Measurements from ENCODE around the gene TOP2B. TPM values are rescaled to one million over a fixed set of nuclear protein-coding genes. Genes with fewer than 3 reads are reported as not detected.

Gene TOP2B
- total RNA-seq, 2 experiments from 2014 or later = 114 TPM

DNA sequence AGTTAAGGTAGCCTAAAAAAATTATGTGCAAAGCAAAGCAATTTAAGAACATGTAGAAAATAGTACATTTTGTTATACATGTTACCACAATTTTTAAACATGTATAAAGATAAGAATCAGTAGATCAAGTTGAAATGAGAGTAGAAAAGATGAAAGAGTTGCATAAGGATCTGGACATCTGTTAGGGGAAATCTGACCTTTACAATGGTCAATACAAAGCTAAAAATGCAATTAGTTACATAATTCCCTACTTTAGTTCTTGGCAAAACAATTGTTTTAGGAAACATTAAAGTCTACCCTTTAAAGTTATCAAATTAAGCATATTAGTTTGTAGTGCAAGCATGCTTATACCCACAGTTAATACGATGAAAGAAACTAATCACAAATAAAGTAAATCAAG is 32.7 kb downstream of the TOP2B start:
- Mint-ChIP-seq H3K27ac (no peak overlapping the region), H3K9me3 (no peaks in the 10 kb centered on the region), H3K4me3 (no peak overlapping the region), H3K27me3 (no peaks in the 10 kb centered on the region), H3K4me1 (peaks cover 3% of the 10 kb centered on the region), H3K36me3 (ENCODE audit: low read depth) (peaks cover 54% of the 10 kb centered on the region)
- ChIA-PET CTCF (interaction anchor here (1.2 kb wide), 1 partner anchor 15 kb away, joined by 4 read pairs; no protein-coding TSS in a partner anchor), POLR2A (interaction anchor here (1.4 kb wide), 1 partner anchor 29 kb away, joined by 3 read pairs; no protein-coding TSS in a partner anchor)
- DNase-seq = no peak

DNA sequence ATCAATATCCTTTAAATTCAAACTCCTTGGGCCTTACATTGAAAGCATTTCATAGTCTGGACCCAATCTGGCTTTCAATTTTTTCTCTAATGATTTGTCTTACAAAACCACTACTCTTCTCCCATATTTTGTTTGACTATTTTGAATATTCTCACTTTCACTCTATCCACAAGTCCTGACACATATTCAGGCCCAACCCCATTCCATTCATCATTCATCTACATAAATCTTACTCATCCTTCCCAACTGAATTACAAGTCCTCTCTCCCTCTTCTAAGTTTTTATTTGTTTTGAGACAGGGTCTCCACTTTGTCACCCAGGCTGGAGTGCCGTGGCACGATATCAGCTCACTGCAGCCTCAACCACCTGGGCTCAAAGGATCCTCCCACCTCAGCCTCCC is 43.6 kb downstream of the TOP2B start:
- no peak overlapping the region for H3K27ac Mint-ChIP-seq
- peaks cover 62% of the 10 kb centered on the region for H3K36me3 Mint-ChIP-seq (ENCODE audit: low read depth)

DNA sequence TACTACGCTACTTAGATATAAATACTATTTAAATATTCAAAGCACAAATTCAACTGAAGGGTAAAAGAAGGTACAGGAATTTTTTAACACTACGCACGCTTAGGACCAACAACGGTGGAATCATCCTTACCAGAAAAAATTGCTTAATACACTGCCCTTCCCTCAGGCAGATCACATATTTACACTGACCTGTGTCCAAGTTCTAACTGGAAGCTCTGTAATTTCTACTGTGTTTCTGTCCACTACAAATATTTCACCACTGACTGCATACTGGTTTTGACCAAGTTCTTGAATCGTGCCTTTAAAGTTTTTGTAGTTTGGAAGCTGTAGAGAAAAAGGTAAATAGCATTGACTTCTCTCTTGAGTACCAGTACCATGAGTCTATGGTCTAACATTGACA is 44.2 kb downstream of the TOP2B start:
- Mint-ChIP-seq H3K27me3 (no peaks in the 10 kb centered on the region), H3K36me3 (ENCODE audit: low read depth) (peaks cover 58% of the 10 kb centered on the region), H3K4me1 (no peaks in the 10 kb centered on the region), H3K9me3 (no peaks in the 10 kb centered on the region), H3K27ac (no peak overlapping the region), H3K4me3 (no peak overlapping the region)
- ChIA-PET CTCF (no interaction called here), POLR2A (no interaction called here)
- no peak for DNase-seq

More for the DNA sequence above, 43.6 kb downstream of the TOP2B start:
- H3K4me1 Mint-ChIP-seq = no peaks in the 10 kb centered on the region
- ChIA-PET CTCF (no interaction called here), POLR2A (no interaction called here)
- H3K4me3 Mint-ChIP-seq = no peak overlapping the region
- no peaks in the 10 kb centered on the region for H3K27me3 Mint-ChIP-seq
- no peaks in the 10 kb centered on the region for H3K9me3 Mint-ChIP-seq
- DNase-seq = no peak

DNA sequence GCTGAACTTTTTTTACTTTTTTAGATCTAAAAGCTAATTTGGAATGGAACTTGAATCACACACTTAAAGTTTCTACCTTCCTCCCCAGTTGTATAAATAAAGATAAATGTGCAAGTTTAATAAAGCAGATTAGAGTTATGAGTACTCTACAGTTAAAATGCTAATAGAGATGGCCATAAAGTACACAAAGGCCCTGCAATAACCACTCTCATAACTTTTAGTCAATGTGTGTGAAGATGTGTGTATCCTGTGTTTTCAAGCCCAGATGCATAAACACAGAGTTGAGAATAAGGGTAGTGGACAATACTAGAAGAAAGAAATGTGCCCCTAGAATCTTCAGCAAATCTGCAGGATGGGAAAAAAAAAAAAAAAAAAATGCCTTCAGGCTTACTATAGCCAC is 45.3 kb downstream of the TOP2B start:
- no peak for DNase-seq
- no peaks in the 10 kb centered on the region for H3K27me3 Mint-ChIP-seq
- peaks cover 52% of the 10 kb centered on the region for H3K36me3 Mint-ChIP-seq (ENCODE audit: low read depth)
- ChIA-PET POLR2A (interaction anchor here (0.6 kb wide), 1 partner anchor 193 kb away, joined by 3 read pairs; no protein-coding TSS in a partner anchor), CTCF (no interaction called here)
- H3K27ac Mint-ChIP-seq = no peak overlapping the region
- H3K4me3 Mint-ChIP-seq = no peak overlapping the region
- H3K4me1 Mint-ChIP-seq = no peaks in the 10 kb centered on the region
- H3K9me3 Mint-ChIP-seq = no peaks in the 10 kb centered on the region

DNA sequence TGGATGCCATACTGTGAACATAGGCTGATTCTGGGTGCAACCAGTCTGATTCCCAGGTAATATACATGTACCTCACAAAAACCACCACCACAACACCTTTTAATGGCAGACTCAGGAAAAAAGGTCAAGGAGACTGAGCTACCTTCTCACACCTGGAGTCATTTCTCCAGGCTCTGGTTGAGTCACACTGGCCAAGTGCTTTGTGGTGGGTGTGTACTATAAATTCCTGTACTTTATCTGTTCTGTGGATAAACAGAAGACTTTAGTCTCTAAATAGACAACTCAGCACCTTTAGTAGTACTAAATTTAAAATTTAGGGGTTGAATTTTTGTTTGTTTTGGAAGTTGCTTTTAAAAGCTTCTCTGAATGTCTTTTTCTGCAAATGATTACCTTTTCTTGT is 46.7 kb downstream of the TOP2B start:
- H3K27me3 Mint-ChIP-seq = no peaks in the 10 kb centered on the region
- no peaks in the 10 kb centered on the region for H3K4me1 Mint-ChIP-seq
- H3K9me3 Mint-ChIP-seq = no peaks in the 10 kb centered on the region
- ChIA-PET POLR2A (no interaction called here), CTCF (interaction anchor here (2.3 kb wide), 1 partner anchor 30 kb away, joined by 8 read pairs; no protein-coding TSS in a partner anchor)
- no peak for DNase-seq
- peaks cover 48% of the 10 kb centered on the region for H3K36me3 Mint-ChIP-seq (ENCODE audit: low read depth)
- no peak overlapping the region for H3K27ac Mint-ChIP-seq
- no peak overlapping the region for H3K4me3 Mint-ChIP-seq

DNA sequence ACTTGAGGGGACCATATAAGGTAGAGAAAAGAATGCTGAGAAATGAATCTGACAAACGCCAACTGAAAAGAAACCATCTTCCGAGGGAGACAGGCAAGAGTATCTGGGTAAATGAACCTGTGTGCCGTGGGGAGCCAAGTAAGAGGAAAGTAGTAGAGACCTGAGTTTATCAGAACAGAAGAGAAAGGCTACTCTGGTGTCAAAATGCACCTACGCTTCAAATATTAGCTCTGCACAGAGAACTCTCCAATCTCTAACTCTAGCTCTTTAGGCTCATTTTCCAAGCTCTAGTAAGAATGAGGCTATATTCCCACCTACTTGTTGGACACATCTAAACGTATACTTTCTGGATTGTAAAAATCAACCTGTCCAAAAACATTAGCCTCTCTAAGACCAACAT is 53.5 kb downstream of the TOP2B start:
- CTCF ChIA-PET = interaction anchor here (0.7 kb wide), 1 partner anchor 246 kb away, joined by 3 read pairs; no protein-coding TSS in a partner anchor
- no peak overlapping the region for H3K4me3 Mint-ChIP-seq
- no peak overlapping the region for H3K27ac Mint-ChIP-seq
- peaks cover 53% of the 10 kb centered on the region for H3K36me3 Mint-ChIP-seq (ENCODE audit: low read depth)
- no peaks in the 10 kb centered on the region for H3K27me3 Mint-ChIP-seq
- POLR2A ChIA-PET = no interaction called here
- H3K4me1 Mint-ChIP-seq = peaks cover 1% of the 10 kb centered on the region
- no peak for DNase-seq
- H3K9me3 Mint-ChIP-seq = no peaks in the 10 kb centered on the region

DNA sequence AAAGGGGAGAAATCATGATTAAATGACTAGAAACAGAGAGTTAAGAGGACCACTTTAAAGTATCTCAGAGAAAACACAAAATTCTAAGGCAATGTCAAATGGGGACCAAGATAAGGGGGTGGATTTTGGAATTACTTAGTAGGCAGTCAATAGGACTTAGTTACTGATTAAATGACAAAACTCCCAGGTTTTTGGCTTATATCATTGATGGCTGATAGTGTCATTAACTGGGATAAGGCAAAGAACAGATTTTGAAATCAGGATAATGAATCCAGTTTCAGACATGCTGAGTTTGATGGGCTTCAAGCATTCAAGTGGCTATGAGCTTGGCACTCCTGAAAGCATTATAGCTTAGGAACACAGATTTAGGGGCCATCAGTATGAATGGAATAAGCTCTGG is 53.9 kb downstream of the TOP2B start:
- no peak overlapping the region for H3K4me3 Mint-ChIP-seq
- no peaks in the 10 kb centered on the region for H3K27me3 Mint-ChIP-seq
- peaks cover 1% of the 10 kb centered on the region for H3K4me1 Mint-ChIP-seq
- POLR2A ChIA-PET = no interaction called here
- no peak for DNase-seq
- H3K27ac Mint-ChIP-seq = no peak overlapping the region
- CTCF ChIA-PET = no interaction called here
- no peaks in the 10 kb centered on the region for H3K9me3 Mint-ChIP-seq
- H3K36me3 Mint-ChIP-seq (ENCODE audit: low read depth) = peaks cover 57% of the 10 kb centered on the region

DNA sequence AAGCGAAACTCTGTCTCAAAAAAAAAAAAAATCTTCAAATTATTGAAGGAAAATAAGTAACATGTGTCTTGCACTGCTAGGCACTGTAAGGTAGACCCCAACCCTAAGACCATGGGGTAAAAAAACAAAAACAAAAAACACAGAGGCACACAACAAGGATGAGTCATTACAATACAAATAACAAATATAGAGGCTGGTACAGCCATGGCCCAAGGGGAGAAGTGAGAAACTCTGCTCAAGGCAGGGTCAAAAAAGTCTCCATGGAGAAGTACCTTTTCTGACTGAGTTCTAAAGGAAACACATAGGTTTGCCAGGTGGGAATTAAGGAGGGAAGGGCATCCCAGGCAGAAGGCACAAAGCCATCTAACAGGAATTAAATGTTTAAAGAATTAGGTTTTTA is 54.5 kb downstream of the TOP2B start:
- no peak overlapping the region for H3K4me3 Mint-ChIP-seq
- peak overlapping the region; percentile 48 for H3K27ac Mint-ChIP-seq
- no peaks in the 10 kb centered on the region for H3K27me3 Mint-ChIP-seq
- peaks cover 3% of the 10 kb centered on the region for H3K4me1 Mint-ChIP-seq
- DNase-seq = no peak
- peaks cover 59% of the 10 kb centered on the region for H3K36me3 Mint-ChIP-seq (ENCODE audit: low read depth)
- no peaks in the 10 kb centered on the region for H3K9me3 Mint-ChIP-seq
- ChIA-PET CTCF (interaction anchor here (0.7 kb wide), 1 partner anchor 17 kb away, joined by 3 read pairs; no protein-coding TSS in a partner anchor), POLR2A (no interaction called here)

DNA sequence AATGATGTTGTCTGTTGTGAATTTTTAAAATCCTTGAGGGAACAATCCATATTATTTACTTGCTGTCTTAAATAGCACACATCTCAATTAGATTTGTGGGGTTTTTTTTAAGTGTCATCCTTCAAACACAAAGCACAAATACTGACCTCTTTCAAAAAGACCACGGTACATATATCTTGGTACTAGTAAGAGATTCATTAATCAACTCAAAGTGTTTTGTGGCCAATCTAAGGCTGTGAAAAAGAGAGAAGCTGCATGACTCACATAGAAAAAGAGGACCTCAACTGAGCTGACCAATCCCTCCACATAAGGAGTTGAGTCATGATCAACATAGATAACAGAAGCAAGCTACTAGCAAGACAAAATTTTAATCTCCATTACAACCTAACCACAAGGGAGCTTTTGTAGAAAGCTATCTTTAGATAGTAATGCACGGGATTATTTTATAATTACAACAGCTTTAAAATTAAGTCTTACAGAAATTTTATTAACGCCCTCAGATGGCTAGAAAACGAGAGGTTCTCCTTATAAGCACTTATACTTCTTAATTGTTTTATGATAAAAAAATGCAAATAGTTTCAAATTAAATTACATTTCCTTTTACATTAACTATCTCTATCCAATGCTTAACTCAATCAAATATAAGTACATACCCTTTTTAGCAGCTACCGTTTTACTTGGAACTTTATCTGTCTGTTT is 60.5 kb downstream of the TOP2B start:
- Mint-ChIP-seq H3K4me1 (peaks cover 8% of the 10 kb centered on the region), H3K36me3 (ENCODE audit: low read depth) (peaks cover 56% of the 10 kb centered on the region), H3K4me3 (no peak overlapping the region), H3K27me3 (no peaks in the 10 kb centered on the region), H3K9me3 (no peaks in the 10 kb centered on the region), H3K27ac (no peak overlapping the region)
- DNase-seq = no peak
- POLR2A ChIA-PET = no interaction called here
- CTCF ChIA-PET = interaction anchor here (4.4 kb wide), 1 partner anchor 10 kb away, joined by 26 read pairs; no protein-coding TSS in a partner anchor

DNA sequence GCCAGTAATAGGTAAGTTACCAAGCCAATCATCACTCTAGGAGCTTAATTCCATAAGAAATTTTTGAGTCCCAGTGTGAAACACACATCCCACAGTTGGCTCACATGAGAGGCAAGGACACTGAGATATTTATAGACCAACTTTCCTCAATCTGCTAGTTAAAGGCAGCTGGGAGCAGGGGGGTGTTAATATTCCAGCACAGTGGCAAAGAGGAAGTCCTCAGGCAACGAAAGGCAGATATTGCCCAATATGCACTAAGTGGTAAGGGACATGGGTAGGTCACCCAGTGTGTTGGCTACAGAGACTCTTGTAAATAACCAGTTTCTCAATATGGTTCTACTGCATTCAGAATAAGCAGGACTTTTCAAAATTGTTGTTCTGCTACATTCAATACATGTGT is 61.0 kb downstream of the TOP2B start:
- Mint-ChIP-seq H3K4me3 (no peak overlapping the region), H3K27ac (no peak overlapping the region), H3K9me3 (no peaks in the 10 kb centered on the region), H3K4me1 (peaks cover 8% of the 10 kb centered on the region), H3K27me3 (no peaks in the 10 kb centered on the region), H3K36me3 (ENCODE audit: low read depth) (peaks cover 60% of the 10 kb centered on the region)
- CTCF ChIA-PET = interaction anchor here (4.4 kb wide), 1 partner anchor 9 kb away, joined by 26 read pairs; no protein-coding TSS in a partner anchor
- no peak for DNase-seq
- POLR2A ChIA-PET = no interaction called here

DNA sequence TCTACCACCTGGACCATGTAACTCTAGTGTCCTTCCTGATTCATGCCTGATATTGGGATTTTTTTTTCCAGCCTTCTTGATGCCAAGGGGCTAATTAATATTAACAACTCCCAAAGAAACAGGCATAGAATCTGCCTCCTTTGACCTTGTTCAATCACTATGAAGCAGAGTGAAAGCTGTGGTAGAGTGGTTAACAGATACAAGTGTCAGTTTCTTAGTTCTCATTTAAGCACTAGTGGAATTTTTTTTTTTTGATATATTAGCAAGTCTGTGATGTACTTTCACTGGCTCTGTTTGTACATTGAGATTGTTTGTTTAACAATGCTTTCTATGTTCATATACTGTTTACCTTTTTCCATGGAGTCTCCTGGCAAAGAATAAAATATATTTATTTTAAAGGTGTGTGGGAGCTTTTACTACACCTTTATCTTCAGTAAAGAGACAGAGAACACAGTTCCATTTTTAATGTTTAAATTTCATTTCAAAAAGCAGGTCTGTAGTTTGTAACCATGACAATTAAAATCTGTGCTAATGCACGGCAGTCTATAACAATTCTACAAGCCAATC is 67.1 kb downstream of the TOP2B start:
- DNase-seq = no peak
- ChIA-PET POLR2A (interaction anchor here (0.7 kb wide), 1 partner anchor 634 kb away, joined by 3 read pairs; no protein-coding TSS in a partner anchor), CTCF (no interaction called here)
- H3K27me3 Mint-ChIP-seq = no peaks in the 10 kb centered on the region
- no peaks in the 10 kb centered on the region for H3K9me3 Mint-ChIP-seq
- peaks cover 44% of the 10 kb centered on the region for H3K36me3 Mint-ChIP-seq (ENCODE audit: low read depth)
- no peak overlapping the region for H3K4me3 Mint-ChIP-seq
- no peaks in the 10 kb centered on the region for H3K4me1 Mint-ChIP-seq
- no peak overlapping the region for H3K27ac Mint-ChIP-seq

DNA sequence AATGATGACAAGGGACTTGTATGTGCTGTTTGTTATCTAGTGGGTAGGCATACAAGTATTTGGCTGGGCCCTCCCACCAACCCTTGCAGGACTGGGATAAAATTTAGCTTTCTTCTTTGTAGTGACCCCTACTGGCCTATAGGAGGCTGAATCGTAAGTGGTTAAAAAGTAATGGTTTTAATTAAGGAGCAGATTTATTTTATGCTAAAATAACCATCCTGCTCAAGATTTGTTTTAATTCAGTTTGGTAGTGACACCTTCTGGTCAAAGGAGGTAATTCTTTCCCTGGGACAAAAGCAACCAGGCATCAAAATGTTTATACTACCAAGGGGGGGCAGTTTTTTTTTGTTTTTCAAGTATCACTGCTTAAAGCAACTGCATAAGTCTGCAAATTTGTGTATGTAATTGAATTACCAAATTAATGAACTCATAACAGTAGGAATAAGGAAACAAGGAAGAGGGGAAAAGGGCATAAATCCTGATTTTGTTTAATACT is 70.7 kb downstream of the TOP2B start:
- CTCF ChIA-PET = interaction anchor here (1.2 to 4.3 kb wide), 5 partner anchors 10 to 244 kb away, joined by 3 to 26 read pairs (median 5); no protein-coding TSS in a partner anchor
- Mint-ChIP-seq H3K36me3 (ENCODE audit: low read depth) (peaks cover 21% of the 10 kb centered on the region), H3K27ac (no peak overlapping the region), H3K27me3 (no peaks in the 10 kb centered on the region), H3K4me3 (no peak overlapping the region), H3K9me3 (no peaks in the 10 kb centered on the region), H3K4me1 (no peaks in the 10 kb centered on the region)
- POLR2A ChIA-PET = no interaction called here
- DNase-seq = no peak

DNA sequence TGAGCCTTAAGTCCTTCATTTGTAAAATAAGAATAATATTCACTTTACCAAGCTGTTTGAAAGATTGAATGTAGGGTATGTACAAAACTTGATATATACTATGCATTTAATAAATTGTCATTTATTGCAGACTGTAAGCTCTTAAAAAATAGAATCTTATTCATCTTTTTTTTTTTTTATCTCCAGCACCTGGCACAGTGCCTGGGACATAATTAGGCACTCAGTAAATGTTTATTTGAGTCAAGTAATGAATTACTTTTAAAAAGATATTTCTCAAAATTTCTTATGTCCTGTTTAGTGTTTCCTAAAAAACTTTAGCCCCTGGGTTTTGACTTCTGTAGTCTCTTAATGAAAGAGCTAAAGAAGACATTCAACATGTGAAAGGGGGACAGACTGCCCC is 71.7 kb downstream of the TOP2B start:
- Mint-ChIP-seq H3K9me3 (no peaks in the 10 kb centered on the region), H3K36me3 (ENCODE audit: low read depth) (peaks cover 14% of the 10 kb centered on the region), H3K4me1 (peaks cover 5% of the 10 kb centered on the region), H3K27me3 (no peaks in the 10 kb centered on the region), H3K27ac (no peak overlapping the region), H3K4me3 (no peak overlapping the region)
- ChIA-PET POLR2A (no interaction called here), CTCF (interaction anchor here (0.6 to 4.3 kb wide), 5 partner anchors 11 to 58 kb away, joined by 3 to 26 read pairs (median 3); no protein-coding TSS in a partner anchor)
- DNase-seq = no peak

All from activated CD4-positive, alpha-beta memory T cell treated with anti-CD3 and anti-CD28 coated beads, Interleukin-2, amount 10 ng/mL, durations not matched to agents 7 days and 5 days (primary cell).